Measurements from ENCODE around the gene DPH1. TPM values are rescaled to one million over a fixed set of nuclear protein-coding genes. Genes with fewer than 3 reads are reported as not detected.

Gene DPH1
- total RNA-seq, 1 donor from 2014 or later = 57.3 TPM

- DNase-seq (ENCODE audit: extremely low spot score, unreplicated experiment) = no peak
- H3K36me3 Mint-ChIP-seq (ENCODE audit: unreplicated experiment) = no peaks in the 10 kb centered on the region
- H3K27ac Mint-ChIP-seq (ENCODE audit: unreplicated experiment) = no peak overlapping the region
- H3K4me1 Mint-ChIP-seq (ENCODE audit: unreplicated experiment) = peaks cover 32% of the 10 kb centered on the region
- H3K27me3 Mint-ChIP-seq (ENCODE audit: unreplicated experiment) = peaks cover 23% of the 10 kb centered on the region
- H3K4me3 Mint-ChIP-seq (ENCODE audit: unreplicated experiment) = peak overlapping the region; percentile 61
- no peaks in the 10 kb centered on the region for H3K9me3 Mint-ChIP-seq (ENCODE audit: unreplicated experiment)
- TF ChIP-seq CTCF (IDR thresholded peaks at IDR 0.05) = no peak
Measured at GRCh38 chr17:2024572-2025219, 5.3 kb upstream of the DPH1 start.

GRCh38 chr17:2025220-2025621, 4.7 kb upstream of the DPH1 start, which contains the start of gene RTN4RL1:
TSS of gene RTN4RL1 (minus strand) at chr17:2025334. CDS start at chr17:2024865, 469 bp downstream.
- H3K27ac Mint-ChIP-seq (ENCODE audit: unreplicated experiment) = no peak within 1 kb of the TSS
- H3K4me1 Mint-ChIP-seq (ENCODE audit: unreplicated experiment) = peaks cover 27% of the 10 kb centered on the region
- DNase-seq (ENCODE audit: extremely low spot score, unreplicated experiment) = no peak
- TF ChIP-seq CTCF (IDR thresholded peaks at IDR 0.05) = no peak
- H3K4me3 Mint-ChIP-seq (ENCODE audit: unreplicated experiment) = peak within 1 kb of the TSS; percentile 74
- H3K27me3 Mint-ChIP-seq (ENCODE audit: unreplicated experiment) = peaks cover 17% of the 10 kb centered on the region
- no peaks in the 10 kb centered on the region for H3K9me3 Mint-ChIP-seq (ENCODE audit: unreplicated experiment)
- H3K36me3 Mint-ChIP-seq (ENCODE audit: unreplicated experiment) = no peaks in the 10 kb centered on the region

DNA sequence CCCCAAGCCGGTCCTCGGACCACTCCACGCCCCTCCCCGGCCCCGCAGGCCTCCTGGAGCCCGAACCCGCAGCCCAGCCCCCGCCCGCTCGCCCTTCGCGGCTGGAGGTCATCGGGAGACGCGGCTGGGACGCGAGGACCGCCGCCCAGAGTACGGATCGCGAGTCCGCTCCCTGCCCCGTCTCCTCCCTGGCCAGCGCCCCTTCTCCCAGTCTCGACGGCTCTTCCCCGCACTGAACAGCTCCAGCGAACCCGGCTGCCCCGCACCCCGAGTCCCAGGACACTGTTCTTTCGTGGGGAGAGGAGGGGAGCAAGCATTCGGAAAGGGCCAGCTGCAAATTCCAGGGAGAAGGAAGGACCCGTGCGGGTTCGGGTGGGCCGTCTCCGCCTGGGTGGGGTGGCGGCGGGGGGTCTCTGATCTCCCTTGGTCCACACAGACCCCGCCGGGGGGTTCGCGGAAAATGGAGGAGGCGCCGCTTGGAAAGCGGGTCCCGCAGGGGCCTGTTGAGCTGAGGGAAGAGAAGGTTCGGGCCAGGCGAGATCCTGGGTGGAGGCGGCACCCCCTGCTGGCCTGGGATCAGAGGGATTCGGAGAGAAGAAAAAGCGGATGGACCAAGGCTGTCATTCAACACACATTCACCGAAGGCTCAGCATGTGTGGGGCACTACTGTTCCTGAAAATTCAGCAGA, 4.2 kb upstream of the DPH1 start:
- peaks cover 16% of the 10 kb centered on the region for H3K27me3 Mint-ChIP-seq (ENCODE audit: unreplicated experiment)
- H3K36me3 Mint-ChIP-seq (ENCODE audit: unreplicated experiment) = no peaks in the 10 kb centered on the region
- peak; percentile 77 for TF ChIP-seq CTCF (IDR thresholded peaks at IDR 0.05)
- no peaks in the 10 kb centered on the region for H3K9me3 Mint-ChIP-seq (ENCODE audit: unreplicated experiment)
- no peak overlapping the region for H3K27ac Mint-ChIP-seq (ENCODE audit: unreplicated experiment)
- no peak for DNase-seq (ENCODE audit: extremely low spot score, unreplicated experiment)
- H3K4me3 Mint-ChIP-seq (ENCODE audit: unreplicated experiment) = peak overlapping the region; percentile 72
- peaks cover 23% of the 10 kb centered on the region for H3K4me1 Mint-ChIP-seq (ENCODE audit: unreplicated experiment)

- Mint-ChIP-seq H3K27ac (ENCODE audit: unreplicated experiment) (no peak overlapping the region), H3K4me1 (ENCODE audit: unreplicated experiment) (peaks cover 22% of the 10 kb centered on the region), H3K36me3 (ENCODE audit: unreplicated experiment) (no peaks in the 10 kb centered on the region), H3K9me3 (ENCODE audit: unreplicated experiment) (no peaks in the 10 kb centered on the region), H3K27me3 (ENCODE audit: unreplicated experiment) (peaks cover 8% of the 10 kb centered on the region), H3K4me3 (ENCODE audit: unreplicated experiment) (no peak overlapping the region)
- no peak for TF ChIP-seq CTCF (IDR thresholded peaks at IDR 0.05)
- no peak for DNase-seq (ENCODE audit: extremely low spot score, unreplicated experiment)
Measured at GRCh38 chr17:2027528-2028233, 2.3 kb upstream of the DPH1 start.

- Mint-ChIP-seq H3K36me3 (ENCODE audit: unreplicated experiment) (peaks cover 1% of the 10 kb centered on the region), H3K9me3 (ENCODE audit: unreplicated experiment) (no peaks in the 10 kb centered on the region), H3K4me3 (ENCODE audit: unreplicated experiment) (no peak overlapping the region), H3K27me3 (ENCODE audit: unreplicated experiment) (peaks cover 5% of the 10 kb centered on the region), H3K27ac (ENCODE audit: unreplicated experiment) (no peak overlapping the region), H3K4me1 (ENCODE audit: unreplicated experiment) (peaks cover 21% of the 10 kb centered on the region)
- TF ChIP-seq CTCF (IDR thresholded peaks at IDR 0.05) = no peak
- no peak for DNase-seq (ENCODE audit: extremely low spot score, unreplicated experiment)
Measured at GRCh38 chr17:2028234-2028614, 1.7 kb upstream of the DPH1 start.
